ENCODE measurements around the gene FMNL1. TPM values are rescaled to one million over a fixed set of nuclear protein-coding genes. Genes with fewer than 3 reads are reported as not detected.

FMNL1 gene
- polyA plus RNA-seq, 1 donor (not counting 4 experiments of a cell fraction or from before 2014, with no cell fraction given), result 0.46 TPM

- Histone ChIP-seq H3K9ac (ENCODE audit: control insufficient read depth, extremely low read depth, insufficient read depth, low read length) (no peak overlapping the region), H3K27ac (ENCODE audit: control insufficient read depth, insufficient read depth, low read length) (no peak overlapping the region), H3K4me2 (ENCODE audit: control insufficient read depth, extremely low read depth, insufficient read depth, low read depth, low read length) (no peak overlapping the region), H3K9me3 (ENCODE audit: control insufficient read depth, low read depth, low read length) (no peaks in the 10 kb centered on the region), H2AFZ (ENCODE audit: control insufficient read depth, low read length) (no peak overlapping the region), H4K20me1 (ENCODE audit: control insufficient read depth, extremely low read depth, insufficient read depth, low read length) (no peaks in the 10 kb centered on the region), H3K79me2 (ENCODE audit: control insufficient read depth, insufficient read depth, low read length) (peaks cover 3% of the 10 kb centered on the region), H3K9me1 (ENCODE audit: control insufficient read depth, extremely low read depth, insufficient read depth, low read length) (no peaks in the 10 kb centered on the region), H3K4me1 (ENCODE audit: control insufficient read depth, extremely low read depth, insufficient read depth, low read length) (peaks cover 22% of the 10 kb centered on the region), H3K27me3 (ENCODE audit: control insufficient read depth, extremely low read depth, insufficient read depth, low read length) (peaks cover 15% of the 10 kb centered on the region), H3K4me3 (ENCODE audit: control insufficient read depth in 2 of 3, extremely low read depth in 1 of 3, insufficient read depth in 2 of 3, low read depth in 1 of 3, low read length in 3 of 3) (no peak overlapping the region), H3K36me3 (ENCODE audit: control insufficient read depth in 2 of 2, extremely low read depth in 1 of 2, insufficient read depth in 2 of 2, low read length in 2 of 2) (peaks cover 0 to 6% of the 10 kb centered on the region in 2 experiments)
- no peak for TF ChIP-seq CTCF (optimal IDR thresholded peaks at IDR 0.05 in 1 of 3, IDR thresholded peaks at IDR 0.05 in 1 of 3, conservative IDR thresholded peaks at IDR 0.05 in 1 of 3; ENCODE audit: extremely low read depth in 1 of 3, insufficient read depth in 2 of 3, low read length in 3 of 3)
- no peak for TF ChIP-seq EZH2 (IDR thresholded peaks at IDR 0.05; ENCODE audit: low read length)
- no peak for DNase-seq (ENCODE audit: low read depth, low spot score)
- no peak for FAIRE-seq
- dilution Hi-C loops (cut with MboI; ENCODE audit: extremely low pct_ligation_motif_present, low sequenced_read_pairs), result no loop called here
These were observed 23.3 kb downstream of the FMNL1 start for GRCh38 chr17:45244725-45245656.

- no peak for TF ChIP-seq CTCF (optimal IDR thresholded peaks at IDR 0.05 in 1 of 3, IDR thresholded peaks at IDR 0.05 in 1 of 3, conservative IDR thresholded peaks at IDR 0.05 in 1 of 3; ENCODE audit: extremely low read depth in 1 of 3, insufficient read depth in 2 of 3, low read length in 3 of 3)
- no peak for TF ChIP-seq EZH2 (IDR thresholded peaks at IDR 0.05; ENCODE audit: low read length)
- no peak overlapping the region for H3K27ac ChIP-seq (ENCODE audit: control insufficient read depth, insufficient read depth, low read length)
- H3K4me2 ChIP-seq (ENCODE audit: control insufficient read depth, extremely low read depth, insufficient read depth, low read depth, low read length), result no peak overlapping the region
- H3K36me3 ChIP-seq (ENCODE audit: control insufficient read depth in 2 of 2, extremely low read depth in 1 of 2, insufficient read depth in 2 of 2, low read length in 2 of 2), result peaks cover 0 to 11% of the 10 kb centered on the region in 2 experiments
- peaks cover 3% of the 10 kb centered on the region for H3K79me2 ChIP-seq (ENCODE audit: control insufficient read depth, insufficient read depth, low read length)
- no peaks in the 10 kb centered on the region for H3K9me1 ChIP-seq (ENCODE audit: control insufficient read depth, extremely low read depth, insufficient read depth, low read length)
- H3K9me3 ChIP-seq (ENCODE audit: control insufficient read depth, low read depth, low read length), result no peaks in the 10 kb centered on the region
- peaks cover 11% of the 10 kb centered on the region for H3K4me1 ChIP-seq (ENCODE audit: control insufficient read depth, extremely low read depth, insufficient read depth, low read length)
- no peaks in the 10 kb centered on the region for H4K20me1 ChIP-seq (ENCODE audit: control insufficient read depth, extremely low read depth, insufficient read depth, low read length)
- H3K27me3 ChIP-seq (ENCODE audit: control insufficient read depth, extremely low read depth, insufficient read depth, low read length), result peaks cover 4% of the 10 kb centered on the region
- dilution Hi-C loops (cut with MboI; ENCODE audit: extremely low pct_ligation_motif_present, low sequenced_read_pairs), result no loop called here
- FAIRE-seq (no peak), DNase-seq (ENCODE audit: low read depth, low spot score) (no peak)
- H2AFZ ChIP-seq (ENCODE audit: control insufficient read depth, low read length), result no peak overlapping the region
- no peak overlapping the region for H3K4me3 ChIP-seq (ENCODE audit: control insufficient read depth in 2 of 3, extremely low read depth in 1 of 3, insufficient read depth in 2 of 3, low read depth in 1 of 3, low read length in 3 of 3)
- no peak overlapping the region for H3K9ac ChIP-seq (ENCODE audit: control insufficient read depth, extremely low read depth, insufficient read depth, low read length)
These were observed 24.7 kb downstream of the FMNL1 start for GRCh38 chr17:45246338-45246737.
